Measurements from ENCODE around the gene PUS7.
"Not testable (repeated sequence)": the region's sequence is repeated elsewhere in the genome, so short reads cannot be mapped to it uniquely, and the experiment has no call there.

Gene PUS7

DNA sequence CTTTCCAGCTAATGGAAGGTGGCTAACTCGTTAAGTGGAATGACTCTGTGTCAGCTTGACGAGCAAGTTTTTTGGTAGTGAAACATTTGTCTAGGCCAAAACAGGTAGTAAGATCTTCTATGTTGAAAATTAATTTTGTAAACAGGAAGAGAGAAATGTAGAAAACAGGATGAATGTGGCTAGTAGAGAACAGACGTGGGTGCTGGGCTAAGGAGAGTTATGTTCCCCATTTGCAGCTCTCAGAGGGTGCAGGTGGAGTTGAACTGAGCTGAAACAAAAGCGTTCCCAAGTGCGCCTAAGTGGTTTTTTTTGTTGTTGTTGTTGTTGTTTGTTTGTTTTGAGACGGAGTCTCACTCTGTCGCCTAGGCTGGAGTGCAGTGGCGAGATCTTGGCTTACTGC is 73.9 kb downstream of the PUS7 start:
- no peak for DNase-seq (ENCODE audit: low read depth)

DNA sequence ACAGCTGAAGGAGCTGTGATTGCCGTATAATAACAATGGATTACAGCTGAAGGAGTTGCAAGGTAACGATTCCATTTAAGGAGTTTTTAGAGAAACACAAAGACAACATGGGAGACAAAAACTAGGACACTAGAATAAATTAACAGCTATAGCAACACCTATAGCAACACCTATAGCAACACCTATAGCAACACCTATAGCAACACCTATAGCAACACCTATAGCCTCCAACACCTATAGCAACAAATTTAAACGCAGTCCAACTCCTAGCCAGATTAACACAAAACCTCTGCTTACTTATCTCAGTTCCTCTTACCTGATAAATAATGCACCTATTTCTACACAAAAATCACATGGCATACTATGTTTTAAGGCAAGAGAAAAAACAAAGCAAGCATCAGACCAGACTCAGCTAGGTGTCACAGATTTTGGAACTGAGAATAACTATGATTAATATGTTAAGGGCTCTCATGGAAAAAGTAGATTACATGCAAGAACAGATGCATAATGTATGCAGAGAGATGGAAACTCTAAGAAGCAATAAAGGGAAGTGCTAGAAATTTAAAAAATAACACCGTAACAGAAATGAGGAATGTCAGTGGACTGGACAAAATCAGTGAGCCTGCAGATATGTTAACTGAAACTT is 77.6 kb downstream of the PUS7 start:
- DNase-seq (ENCODE audit: low read depth): no peak

DNA sequence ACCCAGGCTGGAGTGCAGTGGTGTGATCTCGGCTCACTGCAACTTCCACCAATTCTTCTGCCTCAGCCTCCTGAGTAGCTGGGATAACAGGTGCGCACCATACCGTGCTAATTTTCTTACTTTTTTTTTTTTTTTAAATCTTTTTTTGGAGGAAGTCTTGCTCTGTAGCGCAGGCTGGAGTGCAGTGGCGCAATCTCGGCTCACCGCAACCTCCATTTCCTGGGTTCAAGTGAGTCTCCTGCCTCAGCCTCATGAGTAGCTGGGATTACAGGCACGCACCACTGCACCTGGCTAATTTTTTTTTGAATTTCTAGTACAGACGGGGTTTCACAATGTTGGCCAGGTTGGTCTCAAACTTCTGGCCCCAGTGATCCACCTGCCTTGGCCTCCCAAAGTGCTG is 79.9 kb downstream of the PUS7 start:
- DNase-seq (ENCODE audit: low read depth): not testable (repeated sequence)

DNA sequence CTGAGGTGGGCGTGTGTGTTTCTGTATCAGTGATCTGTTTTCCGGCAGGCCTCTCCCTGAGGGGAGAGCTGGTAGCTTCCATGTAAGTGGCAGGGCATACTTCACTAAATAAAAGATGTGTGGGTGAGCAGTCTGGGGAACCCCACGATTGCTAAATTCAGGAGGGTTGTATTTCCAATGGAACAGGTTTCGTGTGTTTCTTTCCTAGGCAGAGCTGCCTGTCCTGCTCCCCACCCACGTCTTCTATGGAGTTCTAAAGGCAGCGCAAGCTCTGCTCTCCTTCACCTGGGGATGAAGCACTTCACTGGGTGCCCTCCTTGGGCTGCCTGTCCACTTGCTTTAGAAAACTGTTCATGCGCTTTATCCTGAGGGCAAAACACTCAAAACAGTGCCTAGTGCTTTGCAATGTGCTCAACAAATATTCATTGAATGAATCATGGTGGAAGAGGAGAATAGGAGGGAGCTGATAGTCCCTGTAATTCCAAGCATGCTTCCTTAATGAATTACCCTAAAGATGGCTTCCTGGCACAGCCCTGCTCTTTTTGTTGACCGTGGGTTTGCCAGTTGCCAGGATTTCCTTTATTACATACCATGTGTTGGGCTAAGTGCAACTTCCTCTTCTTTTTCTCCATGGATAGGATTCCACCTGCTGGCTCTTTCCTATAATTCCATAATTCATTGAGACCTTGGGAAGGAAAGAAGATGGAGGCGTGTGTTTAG is 82.7 kb downstream of the PUS7 start:
- peak; percentile 56 for DNase-seq (ENCODE audit: low read depth)

DNA sequence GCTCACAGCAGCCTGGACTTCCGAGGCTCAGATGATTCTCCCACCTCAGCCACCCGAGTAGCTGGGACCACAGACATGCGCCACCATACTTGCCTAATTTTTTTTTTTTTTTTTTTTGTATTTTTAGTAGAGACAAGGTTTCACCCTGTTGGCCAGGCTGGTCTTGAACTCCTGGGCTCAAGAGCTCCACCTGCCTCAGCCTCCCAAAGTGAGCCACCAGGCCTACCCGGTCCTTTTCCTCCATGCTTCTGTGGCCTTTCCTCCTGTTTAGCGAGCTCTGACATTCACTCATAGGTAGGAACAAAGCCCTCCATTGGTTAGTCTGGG is 83.3 kb downstream of the PUS7 start:
- DNase-seq (ENCODE audit: low read depth): no peak

DNA sequence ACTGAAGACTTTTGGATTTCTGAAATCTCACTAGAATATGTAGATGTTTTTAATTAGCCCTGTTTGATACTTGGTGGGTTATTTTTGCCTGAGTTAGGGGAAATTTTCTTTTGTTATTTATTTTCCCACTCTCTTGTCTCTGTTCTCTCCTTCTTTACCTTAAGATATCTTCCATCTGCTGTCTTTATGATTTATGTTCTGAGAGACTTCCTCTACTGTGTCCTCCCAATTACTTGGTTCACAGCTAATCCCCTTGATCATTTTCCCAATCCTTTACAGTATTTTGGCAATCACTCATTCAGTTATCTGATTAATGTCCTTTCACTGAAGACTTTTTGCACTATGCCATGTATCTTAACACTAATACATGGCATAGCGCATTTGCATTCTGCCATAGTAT is 83.8 kb downstream of the PUS7 start:
- DNase-seq (ENCODE audit: low read depth): no peak

DNA sequence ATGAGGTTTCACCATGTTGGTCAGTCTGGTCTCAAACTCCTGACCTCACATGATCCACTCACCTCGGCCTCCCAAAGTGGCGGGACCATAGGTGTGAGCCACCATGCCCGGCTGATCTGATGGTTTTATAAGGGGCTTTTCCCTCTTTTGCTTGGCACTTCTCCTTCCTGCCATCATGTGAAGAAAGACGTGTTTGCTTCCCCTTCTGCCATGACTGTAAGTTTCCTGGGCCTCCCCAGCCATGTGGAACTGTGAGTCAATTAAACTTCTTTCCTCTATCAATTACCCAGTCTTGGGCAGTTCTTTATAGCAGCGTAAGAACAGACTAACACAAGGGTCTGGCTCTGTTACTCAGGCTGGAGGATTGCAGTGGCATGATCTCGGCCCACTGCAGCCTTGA is 84.7 kb downstream of the PUS7 start:
- DNase-seq (ENCODE audit: low read depth): not testable (repeated sequence)

DNA sequence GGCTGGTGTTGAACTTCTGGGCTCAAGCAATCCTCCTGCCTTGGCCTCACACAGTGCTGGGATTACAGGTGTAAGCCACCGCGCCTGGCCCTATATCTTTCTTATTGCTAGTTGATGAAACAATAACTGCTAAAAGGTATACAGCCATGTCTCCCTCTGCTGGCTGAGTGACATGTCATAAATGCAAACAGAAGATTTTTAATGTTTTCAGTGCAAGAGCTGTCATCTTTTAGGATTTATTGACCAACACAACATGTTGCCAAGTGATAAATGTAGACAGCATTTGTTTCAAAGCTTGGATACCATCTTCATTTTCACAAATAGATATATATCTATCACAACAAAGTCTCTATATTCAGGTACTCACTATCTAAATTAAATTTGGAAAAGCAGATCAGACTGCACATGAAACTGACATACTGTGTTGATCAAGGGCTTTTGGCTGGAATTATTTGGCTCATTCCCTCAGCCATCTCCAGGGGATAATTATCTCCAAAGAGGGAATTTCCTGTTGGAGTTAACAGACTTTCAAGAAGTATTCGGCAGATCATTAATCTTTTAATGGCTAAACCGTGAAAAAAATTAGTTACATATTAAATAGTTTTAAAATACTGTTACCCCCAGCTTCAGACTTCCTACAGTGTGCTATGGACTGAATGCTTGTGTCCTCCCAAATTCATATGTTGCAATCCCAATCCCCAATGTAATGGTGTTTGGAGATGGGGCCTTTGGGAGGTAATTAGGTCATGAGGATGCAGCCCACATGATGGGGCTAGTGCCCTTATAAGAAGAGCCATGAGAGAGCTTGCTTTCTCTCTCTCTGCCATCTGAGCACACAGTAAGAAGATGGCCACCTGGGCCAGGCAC is 92.1 kb downstream of the PUS7 start:
- DNase-seq (ENCODE audit: low read depth): no peak

DNA sequence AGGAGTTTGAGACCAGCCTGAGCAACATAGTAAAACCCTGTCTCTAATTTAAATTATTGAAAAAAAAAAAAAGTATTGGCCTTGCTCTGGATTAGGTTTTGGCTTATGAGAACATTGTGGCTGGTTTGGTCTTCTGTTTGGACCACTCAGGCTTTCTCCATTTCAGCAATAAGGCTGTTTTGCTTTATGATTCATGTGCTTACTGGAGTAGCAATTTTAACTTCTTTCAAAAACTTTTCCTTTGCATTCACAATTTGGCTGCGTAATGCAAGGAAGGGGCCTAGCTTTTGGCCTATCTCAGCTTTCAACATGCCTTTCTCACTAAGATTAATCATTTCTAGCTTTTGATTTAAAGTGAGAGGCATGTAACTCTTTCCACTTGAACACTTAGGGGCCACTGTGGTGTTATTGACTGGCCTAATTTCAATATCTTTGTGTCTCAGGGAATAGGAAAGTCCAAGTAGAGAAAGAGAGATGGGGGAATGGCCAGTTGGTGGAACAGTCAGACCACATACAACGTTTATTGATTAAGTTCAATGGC is 95.4 kb downstream of the PUS7 start:
- no peak for DNase-seq (ENCODE audit: low read depth)

DNA sequence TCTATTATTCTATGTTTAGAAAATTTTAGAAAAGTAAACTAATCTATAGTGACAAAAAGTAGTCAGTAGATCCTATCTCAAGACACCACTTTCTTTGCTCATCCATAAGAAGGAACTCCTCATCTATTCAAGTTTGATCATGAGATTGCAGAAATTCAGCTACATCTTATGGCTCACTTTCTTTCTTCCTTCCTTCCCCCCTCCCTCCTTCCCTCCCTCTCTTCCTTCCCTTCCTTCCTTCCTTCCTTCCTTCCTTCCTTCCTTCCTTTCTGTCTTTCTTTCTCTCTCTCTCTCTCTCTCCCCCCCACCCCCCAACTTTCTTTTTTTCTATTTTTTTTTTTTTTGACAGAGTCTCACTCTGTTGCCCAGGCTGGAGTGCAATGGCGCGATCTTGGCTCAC is 98.1 kb downstream of the PUS7 start:
- DNase-seq (ENCODE audit: low read depth): no peak

DNA sequence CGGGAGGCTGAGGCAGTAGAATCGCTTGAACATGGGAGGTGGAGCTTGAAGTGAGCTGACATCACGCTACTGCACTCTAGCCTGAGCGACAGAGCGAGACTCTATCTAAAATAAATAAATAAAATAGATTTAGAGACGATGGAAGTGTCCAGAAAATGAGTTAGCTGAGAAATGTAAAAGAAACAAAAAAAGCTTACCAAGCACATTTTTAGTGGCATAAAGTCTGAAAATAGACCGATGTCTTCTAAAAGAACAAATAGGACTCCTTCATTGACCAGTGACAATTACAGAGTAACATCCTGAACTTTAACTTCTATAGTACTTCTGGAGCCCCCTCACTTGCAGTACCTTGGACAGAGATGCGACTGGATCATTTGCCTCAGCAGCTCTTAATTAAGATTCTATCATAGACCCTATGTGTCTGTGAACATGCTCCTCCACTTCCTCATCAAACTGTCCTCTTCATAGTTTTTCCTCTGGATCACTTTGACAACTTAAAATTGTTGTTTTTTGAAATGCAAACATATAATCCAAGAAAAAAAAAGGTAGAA is 108.1 kb downstream of the PUS7 start:
- no peak for DNase-seq (ENCODE audit: low read depth)

DNA sequence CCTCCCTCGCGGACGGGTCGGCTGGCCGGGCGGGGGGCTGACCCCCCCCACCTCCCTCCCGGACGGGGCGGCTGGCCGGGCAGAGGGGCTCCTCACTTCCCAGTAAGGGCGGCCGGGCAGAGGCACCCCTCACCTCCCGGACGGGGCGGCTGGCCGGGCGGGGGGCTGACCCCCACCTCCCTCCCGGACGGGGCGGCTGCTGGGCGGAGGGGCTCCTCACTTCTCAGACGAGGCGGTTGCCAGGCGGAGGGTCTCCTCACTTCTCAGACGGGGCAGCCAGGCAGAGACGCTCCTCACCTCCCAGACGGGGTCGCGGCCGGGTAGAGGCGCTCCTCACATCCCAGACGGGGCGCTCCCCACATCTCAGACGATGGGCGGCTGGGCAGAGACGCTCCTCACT is 111.3 kb downstream of the PUS7 start:
- DNase-seq (ENCODE audit: low read depth): not testable (repeated sequence)

DNA sequence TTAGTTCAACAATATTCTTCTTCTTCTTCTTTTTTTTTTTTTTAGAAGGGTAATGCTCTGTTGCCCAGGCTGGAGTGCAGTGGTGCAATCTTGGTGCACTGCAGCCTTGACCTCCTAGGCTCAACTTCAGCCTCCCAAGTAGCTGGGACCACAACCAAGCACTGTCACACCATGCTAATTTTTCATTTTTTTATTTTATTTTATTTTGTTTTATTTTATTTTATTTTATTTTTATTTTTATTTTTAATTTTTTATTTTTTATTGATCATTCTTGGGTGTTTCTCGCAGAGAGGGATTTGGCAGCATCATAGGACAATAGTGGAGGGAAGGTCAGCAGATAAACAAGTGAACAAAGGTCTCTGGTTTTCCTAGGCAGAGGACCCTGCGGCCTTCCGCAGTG is 112.3 kb downstream of the PUS7 start:
- DNase-seq (ENCODE audit: low read depth): not testable (repeated sequence)

DNA sequence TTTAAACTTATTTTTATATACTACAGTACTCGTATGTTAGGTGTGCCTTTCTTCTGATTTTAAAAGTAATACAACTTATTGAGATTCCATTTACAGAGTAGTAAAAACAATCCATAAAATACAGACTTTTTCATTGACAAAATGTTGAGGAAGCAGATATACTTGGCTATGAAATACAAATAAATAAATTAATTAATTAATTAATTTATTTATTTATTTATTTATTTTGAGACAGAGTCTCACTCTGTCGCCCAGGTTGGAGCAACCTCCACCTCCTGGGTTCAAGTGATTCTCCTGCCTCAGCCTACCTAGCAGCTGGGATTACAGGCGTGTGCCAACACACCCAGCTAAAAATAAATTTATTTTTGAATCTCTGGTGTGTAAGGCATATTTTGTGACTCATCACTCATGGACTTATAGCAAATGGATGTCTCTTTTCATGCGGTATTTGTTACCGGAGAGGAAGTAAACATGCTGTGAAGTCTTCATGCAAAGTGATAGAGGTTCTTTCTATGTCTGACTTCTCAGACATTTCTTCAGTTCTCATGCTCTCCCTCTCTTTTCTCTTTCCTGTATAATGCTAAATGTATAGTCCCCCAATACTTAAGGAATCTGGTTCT is 113.2 kb downstream of the PUS7 start:
- no peak for DNase-seq (ENCODE audit: low read depth)
